Measurements from ENCODE around the gene EPB41L1. TPM values are rescaled to one million over a fixed set of nuclear protein-coding genes. Genes with fewer than 3 reads are reported as not detected.

The EPB41L1 gene
- total and polyA plus RNA-seq, 2 experiments from 2014 or later = 24.1 to 48.7 TPM

DNA sequence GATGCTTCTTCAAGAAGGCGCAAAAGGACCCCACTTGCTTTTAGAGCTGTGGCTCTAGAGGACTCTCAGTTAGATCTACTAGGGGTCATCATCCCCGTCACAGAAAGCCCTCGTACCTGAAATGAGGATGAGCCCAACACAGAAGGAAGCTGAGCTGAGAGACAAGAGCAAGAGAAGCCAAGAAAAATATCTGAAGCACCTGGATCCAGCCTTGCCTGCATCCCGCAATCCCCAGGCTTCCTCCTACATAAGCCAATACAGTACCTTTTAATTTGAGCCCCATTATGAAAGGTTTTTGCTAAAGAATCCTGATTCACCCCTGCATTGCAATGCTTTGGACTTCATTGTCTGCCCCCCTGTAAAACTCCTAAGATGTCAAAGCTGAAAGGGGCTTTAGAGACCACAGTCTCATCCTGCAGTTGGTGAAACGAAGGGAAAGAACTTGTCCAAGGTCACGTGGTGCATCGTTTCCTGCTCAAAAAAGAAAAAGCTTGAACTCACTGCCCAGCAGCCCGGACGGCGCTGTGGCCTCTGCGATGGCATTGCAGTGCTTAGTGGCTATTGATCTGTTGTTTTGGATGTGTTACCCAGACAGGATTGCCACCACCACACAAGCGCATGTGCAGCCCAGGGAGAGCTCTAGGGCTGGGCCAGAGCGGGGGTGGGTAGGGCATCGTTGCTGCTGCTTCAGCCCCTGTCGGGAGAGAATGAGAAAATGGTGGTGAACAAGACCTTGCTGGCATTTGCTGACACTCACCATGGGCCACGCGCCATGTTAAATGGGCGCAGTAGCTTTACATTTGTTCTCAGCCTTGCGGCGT lies 110.1 kb downstream of the EPB41L1 start:
- Histone ChIP-seq H3K4me3 (no peak overlapping the region), H3K4me1 (ENCODE audit: insufficient read depth) (no peaks in the 10 kb centered on the region; the same call in 1 of the 2 replicates), H3K36me3 (ENCODE audit: insufficient read depth) (no peaks in the 10 kb centered on the region), H3K4me2 (no peak overlapping the region), H3F3A (replicated peaks; ENCODE audit: low read depth) (no peaks in the 10 kb centered on the region), H4K20me1 (replicated peaks; ENCODE audit: insufficient read depth) (no peaks in the 10 kb centered on the region), H3K27ac (ENCODE audit: low read depth) (no peak overlapping the region), H3K9me2 (ENCODE audit: insufficient read depth) (no peaks in the 10 kb centered on the region), H3K27me3 (ENCODE audit: insufficient read depth) (no peaks in the 10 kb centered on the region), H2AFZ (no peak overlapping the region), H3K79me2 (replicated peaks; ENCODE audit: insufficient read depth) (no peaks in the 10 kb centered on the region)
- Mint-ChIP-seq H3K4me1 (peaks cover 20% of the 10 kb centered on the region), H3K9me3 (no peaks in the 10 kb centered on the region), H3K36me3 (ENCODE audit: low read depth) (no peaks in the 10 kb centered on the region), H3K4me3 (no peak overlapping the region), H3K27me3 (ENCODE audit: insufficient read depth, low read depth, poor library complexity) (peaks cover 6% of the 10 kb centered on the region), H3K27ac (no peak overlapping the region)
- no peak for ATAC-seq
- no peak for DNase-seq (ENCODE audit: low spot score)
- TF ChIP-seq STAT1 (IDR thresholded peaks at IDR 0.05; ENCODE audit: unreplicated experiment) = no peak
- TF ChIP-seq, protein P1, sequence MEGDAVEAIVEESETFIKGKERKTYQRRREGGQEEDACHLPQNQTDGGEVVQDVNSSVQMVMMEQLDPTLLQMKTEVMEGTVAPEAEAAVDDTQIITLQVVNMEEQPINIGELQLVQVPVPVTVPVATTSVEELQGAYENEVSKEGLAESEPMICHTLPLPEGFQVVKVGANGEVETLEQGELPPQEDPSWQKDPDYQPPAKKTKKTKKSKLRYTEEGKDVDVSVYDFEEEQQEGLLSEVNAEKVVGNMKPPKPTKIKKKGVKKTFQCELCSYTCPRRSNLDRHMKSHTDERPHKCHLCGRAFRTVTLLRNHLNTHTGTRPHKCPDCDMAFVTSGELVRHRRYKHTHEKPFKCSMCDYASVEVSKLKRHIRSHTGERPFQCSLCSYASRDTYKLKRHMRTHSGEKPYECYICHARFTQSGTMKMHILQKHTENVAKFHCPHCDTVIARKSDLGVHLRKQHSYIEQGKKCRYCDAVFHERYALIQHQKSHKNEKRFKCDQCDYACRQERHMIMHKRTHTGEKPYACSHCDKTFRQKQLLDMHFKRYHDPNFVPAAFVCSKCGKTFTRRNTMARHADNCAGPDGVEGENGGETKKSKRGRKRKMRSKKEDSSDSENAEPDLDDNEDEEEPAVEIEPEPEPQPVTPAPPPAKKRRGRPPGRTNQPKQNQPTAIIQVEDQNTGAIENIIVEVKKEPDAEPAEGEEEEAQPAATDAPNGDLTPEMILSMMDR (conservative IDR thresholded peaks at IDR 0.05; ENCODE audit: low read depth in 2 of 2) = no peak
- TF ChIP-seq EZH2phosphoT487 (IDR thresholded peaks at IDR 0.05; ENCODE audit: unreplicated experiment) = no peak
- no peak for TF ChIP-seq ZNF331 (CRISPR knock-in tag; IDR thresholded peaks at IDR 0.05; ENCODE audit: low read depth)
- TF ChIP-seq, protein P2, sequence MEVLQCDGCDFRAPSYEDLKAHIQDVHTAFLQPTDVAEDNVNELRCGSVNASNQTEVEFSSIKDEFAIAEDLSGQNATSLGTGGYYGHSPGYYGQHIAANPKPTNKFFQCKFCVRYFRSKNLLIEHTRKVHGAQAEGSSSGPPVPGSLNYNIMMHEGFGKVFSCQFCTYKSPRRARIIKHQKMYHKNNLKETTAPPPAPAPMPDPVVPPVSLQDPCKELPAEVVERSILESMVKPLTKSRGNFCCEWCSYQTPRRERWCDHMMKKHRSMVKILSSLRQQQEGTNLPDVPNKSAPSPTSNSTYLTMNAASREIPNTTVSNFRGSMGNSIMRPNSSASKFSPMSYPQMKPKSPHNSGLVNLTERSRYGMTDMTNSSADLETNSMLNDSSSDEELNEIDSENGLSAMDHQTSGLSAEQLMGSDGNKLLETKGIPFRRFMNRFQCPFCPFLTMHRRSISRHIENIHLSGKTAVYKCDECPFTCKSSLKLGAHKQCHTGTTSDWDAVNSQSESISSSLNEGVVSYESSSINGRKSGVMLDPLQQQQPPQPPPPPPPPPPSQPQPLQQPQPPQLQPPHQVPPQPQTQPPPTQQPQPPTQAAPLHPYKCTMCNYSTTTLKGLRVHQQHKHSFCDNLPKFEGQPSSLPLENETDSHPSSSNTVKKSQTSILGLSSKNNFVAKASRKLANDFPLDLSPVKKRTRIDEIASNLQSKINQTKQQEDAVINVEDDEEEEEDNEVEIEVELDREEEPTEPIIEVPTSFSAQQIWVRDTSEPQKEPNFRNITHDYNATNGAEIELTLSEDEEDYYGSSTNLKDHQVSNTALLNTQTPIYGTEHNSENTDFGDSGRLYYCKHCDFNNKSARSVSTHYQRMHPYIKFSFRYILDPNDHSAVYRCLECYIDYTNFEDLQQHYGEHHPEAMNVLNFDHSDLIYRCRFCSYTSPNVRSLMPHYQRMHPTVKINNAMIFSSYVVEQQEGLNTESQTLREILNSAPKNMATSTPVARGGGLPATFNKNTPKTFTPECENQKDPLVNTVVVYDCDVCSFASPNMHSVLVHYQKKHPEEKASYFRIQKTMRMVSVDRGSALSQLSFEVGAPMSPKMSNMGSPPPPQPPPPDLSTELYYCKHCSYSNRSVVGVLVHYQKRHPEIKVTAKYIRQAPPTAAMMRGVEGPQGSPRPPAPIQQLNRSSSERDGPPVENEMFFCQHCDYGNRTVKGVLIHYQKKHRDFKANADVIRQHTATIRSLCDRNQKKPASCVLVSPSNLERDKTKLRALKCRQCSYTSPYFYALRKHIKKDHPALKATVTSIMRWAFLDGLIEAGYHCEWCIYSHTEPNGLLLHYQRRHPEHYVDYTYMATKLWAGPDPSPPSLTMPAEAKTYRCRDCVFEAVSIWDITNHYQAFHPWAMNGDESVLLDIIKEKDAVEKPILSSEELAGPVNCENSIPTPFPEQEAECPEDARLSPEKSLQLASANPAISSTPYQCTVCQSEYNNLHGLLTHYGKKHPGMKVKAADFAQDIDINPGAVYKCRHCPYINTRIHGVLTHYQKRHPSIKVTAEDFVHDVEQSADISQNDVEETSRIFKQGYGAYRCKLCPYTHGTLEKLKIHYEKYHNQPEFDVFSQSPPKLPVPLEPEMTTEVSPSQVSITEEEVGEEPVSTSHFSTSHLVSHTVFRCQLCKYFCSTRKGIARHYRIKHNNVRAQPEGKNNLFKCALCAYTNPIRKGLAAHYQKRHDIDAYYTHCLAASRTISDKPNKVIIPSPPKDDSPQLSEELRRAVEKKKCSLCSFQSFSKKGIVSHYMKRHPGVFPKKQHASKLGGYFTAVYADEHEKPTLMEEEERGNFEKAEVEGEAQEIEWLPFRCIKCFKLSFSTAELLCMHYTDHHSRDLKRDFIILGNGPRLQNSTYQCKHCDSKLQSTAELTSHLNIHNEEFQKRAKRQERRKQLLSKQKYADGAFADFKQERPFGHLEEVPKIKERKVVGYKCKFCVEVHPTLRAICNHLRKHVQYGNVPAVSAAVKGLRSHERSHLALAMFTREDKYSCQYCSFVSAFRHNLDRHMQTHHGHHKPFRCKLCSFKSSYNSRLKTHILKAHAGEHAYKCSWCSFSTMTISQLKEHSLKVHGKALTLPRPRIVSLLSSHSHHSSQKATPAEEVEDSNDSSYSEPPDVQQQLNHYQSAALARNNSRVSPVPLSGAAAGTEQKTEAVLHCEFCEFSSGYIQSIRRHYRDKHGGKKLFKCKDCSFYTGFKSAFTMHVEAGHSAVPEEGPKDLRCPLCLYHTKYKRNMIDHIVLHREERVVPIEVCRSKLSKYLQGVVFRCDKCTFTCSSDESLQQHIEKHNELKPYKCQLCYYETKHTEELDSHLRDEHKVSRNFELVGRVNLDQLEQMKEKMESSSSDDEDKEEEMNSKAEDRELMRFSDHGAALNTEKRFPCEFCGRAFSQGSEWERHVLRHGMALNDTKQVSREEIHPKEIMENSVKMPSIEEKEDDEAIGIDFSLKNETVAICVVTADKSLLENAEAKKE (CRISPR knock-in tag; IDR thresholded peaks at IDR 0.05) = no peak
- TF ChIP-seq CREB1 (CRISPR knock-in tag; IDR thresholded peaks at IDR 0.05; ENCODE audit: low read depth) = no peak
- TF ChIP-seq, protein P3, sequence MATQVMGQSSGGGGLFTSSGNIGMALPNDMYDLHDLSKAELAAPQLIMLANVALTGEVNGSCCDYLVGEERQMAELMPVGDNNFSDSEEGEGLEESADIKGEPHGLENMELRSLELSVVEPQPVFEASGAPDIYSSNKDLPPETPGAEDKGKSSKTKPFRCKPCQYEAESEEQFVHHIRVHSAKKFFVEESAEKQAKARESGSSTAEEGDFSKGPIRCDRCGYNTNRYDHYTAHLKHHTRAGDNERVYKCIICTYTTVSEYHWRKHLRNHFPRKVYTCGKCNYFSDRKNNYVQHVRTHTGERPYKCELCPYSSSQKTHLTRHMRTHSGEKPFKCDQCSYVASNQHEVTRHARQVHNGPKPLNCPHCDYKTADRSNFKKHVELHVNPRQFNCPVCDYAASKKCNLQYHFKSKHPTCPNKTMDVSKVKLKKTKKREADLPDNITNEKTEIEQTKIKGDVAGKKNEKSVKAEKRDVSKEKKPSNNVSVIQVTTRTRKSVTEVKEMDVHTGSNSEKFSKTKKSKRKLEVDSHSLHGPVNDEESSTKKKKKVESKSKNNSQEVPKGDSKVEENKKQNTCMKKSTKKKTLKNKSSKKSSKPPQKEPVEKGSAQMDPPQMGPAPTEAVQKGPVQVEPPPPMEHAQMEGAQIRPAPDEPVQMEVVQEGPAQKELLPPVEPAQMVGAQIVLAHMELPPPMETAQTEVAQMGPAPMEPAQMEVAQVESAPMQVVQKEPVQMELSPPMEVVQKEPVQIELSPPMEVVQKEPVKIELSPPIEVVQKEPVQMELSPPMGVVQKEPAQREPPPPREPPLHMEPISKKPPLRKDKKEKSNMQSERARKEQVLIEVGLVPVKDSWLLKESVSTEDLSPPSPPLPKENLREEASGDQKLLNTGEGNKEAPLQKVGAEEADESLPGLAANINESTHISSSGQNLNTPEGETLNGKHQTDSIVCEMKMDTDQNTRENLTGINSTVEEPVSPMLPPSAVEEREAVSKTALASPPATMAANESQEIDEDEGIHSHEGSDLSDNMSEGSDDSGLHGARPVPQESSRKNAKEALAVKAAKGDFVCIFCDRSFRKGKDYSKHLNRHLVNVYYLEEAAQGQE (IDR thresholded peaks at IDR 0.05; ENCODE audit: unreplicated experiment) = no peak
- TF ChIP-seq EZH2 (IDR thresholded peaks at IDR 0.05; ENCODE audit: low read depth, unreplicated experiment) = no peak
- TF ChIP-seq, protein P4, sequence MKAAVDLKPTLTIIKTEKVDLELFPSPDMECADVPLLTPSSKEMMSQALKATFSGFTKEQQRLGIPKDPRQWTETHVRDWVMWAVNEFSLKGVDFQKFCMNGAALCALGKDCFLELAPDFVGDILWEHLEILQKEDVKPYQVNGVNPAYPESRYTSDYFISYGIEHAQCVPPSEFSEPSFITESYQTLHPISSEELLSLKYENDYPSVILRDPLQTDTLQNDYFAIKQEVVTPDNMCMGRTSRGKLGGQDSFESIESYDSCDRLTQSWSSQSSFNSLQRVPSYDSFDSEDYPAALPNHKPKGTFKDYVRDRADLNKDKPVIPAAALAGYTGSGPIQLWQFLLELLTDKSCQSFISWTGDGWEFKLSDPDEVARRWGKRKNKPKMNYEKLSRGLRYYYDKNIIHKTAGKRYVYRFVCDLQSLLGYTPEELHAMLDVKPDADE (IDR thresholded peaks at IDR 0.05) = no peak
- TF ChIP-seq JUNB (IDR thresholded peaks at IDR 0.05; ENCODE audit: unreplicated experiment) = no peak
- no peak for TF ChIP-seq NANOG (IDR thresholded peaks at IDR 0.05; ENCODE audit: borderline replicate concordance)
- TF ChIP-seq ZNF114 (CRISPR knock-in tag; IDR thresholded peaks at IDR 0.05) = no peak
- TF ChIP-seq POLR2AphosphoS5 (IDR thresholded peaks at IDR 0.05; ENCODE audit: low read depth) = no peak
